SH-SY5Y (cell line): Measurements from ENCODE around the gene TWIST1.
A peak's percentile ranks its signal among the peaks of the same experiment; 100 is the strongest.

ENCODE experiments used
- GATA2 ChIP-seq: IDR thresholded peaks from 2 replicates; pipeline ENCODE4 v1.6.1; 2011; ENCODE audit warnings: mild to moderate bottlenecking, low read depth, low read length
- GATA3 ChIP-seq: IDR thresholded peaks from 2 replicates; pipeline ENCODE4 v1.6.1; 2011; ENCODE audit warnings: low read depth, mild to moderate bottlenecking, low read length, moderate library complexity

DNA sequence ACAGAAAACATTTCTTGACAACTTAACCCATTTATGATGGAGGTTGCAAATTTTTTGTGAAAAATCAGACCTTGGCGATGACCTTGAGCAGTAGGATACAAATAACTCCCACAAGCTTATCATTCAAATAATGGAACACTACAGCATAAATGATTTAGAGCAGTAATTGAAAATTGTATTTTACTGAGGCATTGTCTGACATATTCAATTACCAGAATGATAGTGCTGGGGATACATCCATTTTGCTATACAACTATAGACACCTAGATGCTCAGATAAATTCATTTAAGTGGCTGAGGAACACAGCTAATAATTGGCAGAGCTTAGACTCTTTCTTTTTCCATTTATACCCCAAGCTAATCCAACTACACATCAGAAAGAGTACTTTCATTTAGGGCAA is 18.9 kb downstream of the TWIST1 start:
- TF ChIP-seq GATA2 (peak; percentile 53), GATA3 (peak; percentile 86)
